Common myeloid progenitor, CD34-positive (primary cell): Measurements from ENCODE around the gene ZRANB3.

Source experiments
- CTCF ChIA-PET: fragments of 350-600 bp; sonication (Branson Sonifier 250); formaldehyde crosslinking; loops from one replicate; lab custom pipeline; 2021; ENCODE audit warnings: antibody characterized with exemption; lab: Charles Lee
- POLR2A ChIA-PET: fragments of 350-600 bp; sonication (Branson Sonifier 250); formaldehyde crosslinking; loops from one replicate; lab custom pipeline; 2021; ENCODE audit warnings: antibody characterized with exemption; lab: Charles Lee
- DNase-seq, 3 donors: peaks; one replicate each; pipeline versions ENCODE4 v3.0.0 to v3.0.0-alpha.2; 2013
- H3K27ac ChIP-seq, 2 experiments: 1 replicate in 1 of 2; 2 replicates in 1 of 2; pipeline ENCODE4 v1.7.0; 2013; ENCODE audit warnings: inconsistent platforms in 2 of 2, low read length in 2 of 2, mild to moderate bottlenecking in 2 of 2, low read depth in 1 of 2, moderate library complexity in 1 of 2; ENCODE audit not compliant: severe bottlenecking in 2 of 2, insufficient read depth in 1 of 2, poor library complexity in 1 of 2
- H3K27me3 ChIP-seq, 5 experiments: replicated peaks in 2 of 5; 1 replicate in 3 of 5; 2 replicates in 2 of 5; pipeline versions ENCODE4 v1.6.1 to v1.7.0; 2013; ENCODE audit warnings: low read length in 4 of 5, mild to moderate bottlenecking in 2 of 5, moderate library complexity in 2 of 5, inconsistent platforms in 1 of 5; ENCODE audit not compliant: insufficient read depth in 5 of 5, control insufficient read depth in 4 of 5
- H3K36me3 ChIP-seq, 4 experiments: 1 replicate in 2 of 4; 2 replicates in 2 of 4; pipeline versions ENCODE4 v1.6.1 to v1.7.0; 2013; ENCODE audit warnings: low read length in 3 of 4, control low read depth in 1 of 4, mild to moderate bottlenecking in 1 of 4; ENCODE audit not compliant: control insufficient read depth in 4 of 4, insufficient read depth in 4 of 4
- H3K4me1 ChIP-seq, 4 experiments: 1 replicate in 3 of 4; 2 replicates in 1 of 4; pipeline versions ENCODE4 v1.6.1 to v1.7.1; 2013; ENCODE audit warnings: low read length in 3 of 4, mild to moderate bottlenecking in 3 of 4, control low read depth in 1 of 4, inconsistent platforms in 1 of 4, moderate library complexity in 1 of 4; ENCODE audit not compliant: control insufficient read depth in 4 of 4, insufficient read depth in 4 of 4; ENCODE audit errors: control extremely low read depth in 1 of 4
- H3K4me3 ChIP-seq, 7 experiments: 1 replicate in 4 of 7; 2 replicates in 3 of 7; pipeline versions ENCODE4 v1.5.1 to v1.7.0; 2013; ENCODE audit warnings: mild to moderate bottlenecking in 7 of 7, low read length in 6 of 7, moderate library complexity in 6 of 7, inconsistent platforms in 2 of 7, low read depth in 2 of 7, control low read depth in 1 of 7; ENCODE audit not compliant: insufficient read depth in 4 of 7, control insufficient read depth in 1 of 7; ENCODE audit errors: extremely low read depth in 1 of 7
- H3K9me3 ChIP-seq, 5 experiments: 1 replicate in 4 of 5; 2 replicates in 1 of 5; pipeline versions ENCODE4 v1.6.1 to v1.7.1; 2013; ENCODE audit warnings: low read length in 4 of 5, mild to moderate bottlenecking in 2 of 5, inconsistent platforms in 1 of 5, low read depth in 1 of 5, moderate library complexity in 1 of 5; ENCODE audit not compliant: control insufficient read depth in 4 of 5, insufficient read depth in 2 of 5; ENCODE audit errors: control extremely low read depth in 1 of 5
- WGBS: methylation state at CpG from one replicate; pipeline ENCODE4 v1.1.5; 2013; ENCODE audit not compliant: insufficient coverage; 5-methylcytosine and 5-hydroxymethylcytosine counted together

Gene ZRANB3

GRCh38 chr2:135320465-135321355, 210.3 kb downstream of the ZRANB3 start:
- H3K27me3 ChIP-seq = no peaks in the 10 kb centered on the region
- no peaks in the 10 kb centered on the region for H3K4me1 ChIP-seq
- H3K36me3 ChIP-seq = no peaks in the 10 kb centered on the region
- H3K9me3 ChIP-seq = peaks cover 0 to 2% (median 0%) of the 10 kb centered on the region in 5 experiments
- H3K4me3 ChIP-seq = no peak overlapping the region
- POLR2A ChIA-PET = no interaction called here
- CTCF ChIA-PET = no interaction called here
- no peak overlapping the region for H3K27ac ChIP-seq
- DNase-seq = peak in 1 of 3 donors; percentile 10
- WGBS = 98% methylated on average over 3 of the region's 4 CpGs

DNA sequence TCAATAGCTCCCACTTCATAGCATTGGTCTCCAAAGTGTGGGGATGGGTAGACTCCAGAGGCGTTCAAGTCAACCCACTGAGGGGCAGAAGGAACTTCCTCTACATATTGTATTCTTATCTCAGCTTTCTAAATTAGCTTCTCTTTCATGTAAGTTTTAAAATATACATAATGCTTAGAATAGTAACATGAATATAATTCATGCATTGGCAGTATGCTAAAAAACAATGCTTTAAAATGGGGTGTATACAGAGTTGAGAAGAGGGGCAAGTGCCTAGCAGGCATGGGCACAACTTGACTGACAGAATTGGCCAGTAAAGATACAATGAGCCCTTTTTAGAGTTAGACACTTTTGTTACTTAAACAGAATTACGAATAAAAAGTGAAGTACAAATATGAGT, 212.2 kb downstream of the ZRANB3 start:
- no CpG with 5 or more reads among the region's 2 CpGs for WGBS

DNA sequence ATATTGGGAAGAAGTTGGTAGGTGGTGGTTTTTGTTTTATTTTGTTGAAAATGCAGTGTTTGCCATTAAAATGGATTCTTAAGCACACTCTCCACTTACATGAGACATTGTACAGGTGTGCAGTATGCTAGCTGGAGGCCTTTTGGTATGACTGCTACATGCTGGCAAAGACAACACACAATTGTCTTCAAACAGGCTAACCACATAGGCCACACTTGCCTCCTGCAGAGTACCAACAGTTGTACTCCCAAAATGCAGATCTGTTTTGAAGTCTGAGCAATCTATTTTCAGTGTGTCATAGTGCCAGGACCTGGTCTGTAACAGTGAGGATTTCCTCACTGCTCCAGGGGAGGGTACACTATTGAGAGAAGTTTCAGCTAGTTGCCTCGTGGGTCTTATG, 213.6 kb downstream of the ZRANB3 start:
- no peak overlapping the region for H3K27ac ChIP-seq
- ChIA-PET CTCF (no interaction called here), POLR2A (no interaction called here)
- 60% methylated on average over 1 of the region's 1 CpG for WGBS
- H3K9me3 ChIP-seq = no peaks in the 10 kb centered on the region
- DNase-seq = no peak
- no peaks in the 10 kb centered on the region for H3K4me1 ChIP-seq
- H3K27me3 ChIP-seq = no peaks in the 10 kb centered on the region
- H3K4me3 ChIP-seq = no peak overlapping the region
- H3K36me3 ChIP-seq = peaks cover 0 to 7% (median 2%) of the 10 kb centered on the region in 4 experiments

More for the DNA sequence above, 212.2 kb downstream of the ZRANB3 start:
- Histone ChIP-seq H3K27ac (no peak overlapping the region), H3K9me3 (no peaks in the 10 kb centered on the region), H3K4me3 (no peak overlapping the region), H3K36me3 (peaks cover 0 to 2% (median 0%) of the 10 kb centered on the region in 4 experiments), H3K4me1 (no peaks in the 10 kb centered on the region), H3K27me3 (no peaks in the 10 kb centered on the region)
- CTCF ChIA-PET = no interaction called here
- POLR2A ChIA-PET = no interaction called here
- no peak for DNase-seq

DNA sequence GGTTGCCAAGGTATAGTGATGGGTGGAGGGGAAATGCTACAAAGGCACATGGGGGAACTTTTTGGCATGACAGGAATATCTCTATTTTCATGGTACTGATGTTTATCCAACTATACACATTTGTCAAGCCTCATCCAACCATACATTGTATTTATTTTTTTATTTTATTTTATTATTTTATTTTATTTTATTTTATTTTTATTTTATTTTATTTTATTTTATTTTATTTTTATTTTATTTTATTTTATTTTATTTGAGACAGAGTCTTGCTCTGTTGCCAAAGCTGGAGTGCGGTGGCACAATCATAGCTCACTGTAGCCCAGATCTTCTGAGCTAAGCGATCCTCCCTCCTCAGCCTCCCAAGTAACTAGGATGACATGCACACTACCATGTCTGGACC, 219.1 kb downstream of the ZRANB3 start:
- DNase-seq = no peak
- H3K27ac ChIP-seq = no peak overlapping the region
- ChIA-PET POLR2A (no interaction called here), CTCF (interaction anchor here (0.8 kb wide), 1 partner anchor 10 kb away, joined by 3 read pairs; no protein-coding TSS in a partner anchor)
- no peaks in the 10 kb centered on the region for H3K27me3 ChIP-seq
- WGBS = 100% methylated on average over 2 of the region's 2 CpGs
- H3K4me3 ChIP-seq = no peak overlapping the region
- peaks cover 0 to 8% (median 2%) of the 10 kb centered on the region in 5 experiments for H3K9me3 ChIP-seq
- H3K36me3 ChIP-seq = peaks cover 7 to 19% (median 10%) of the 10 kb centered on the region in 4 experiments
- no peaks in the 10 kb centered on the region for H3K4me1 ChIP-seq

GRCh38 chr2:135311268-135311667, 219.8 kb downstream of the ZRANB3 start:
- no peak for DNase-seq
- Histone ChIP-seq H3K4me3 (no peak overlapping the region), H3K4me1 (no peaks in the 10 kb centered on the region), H3K36me3 (peaks cover 7 to 19% (median 10%) of the 10 kb centered on the region in 4 experiments), H3K9me3 (peaks cover 0 to 12% (median 2%) of the 10 kb centered on the region in 5 experiments), H3K27ac (no peak overlapping the region), H3K27me3 (no peaks in the 10 kb centered on the region)
- ChIA-PET CTCF (interaction anchor here (0.8 kb wide), 1 partner anchor 9 kb away, joined by 3 read pairs; no protein-coding TSS in a partner anchor), POLR2A (no interaction called here)
- 100% methylated on average over 1 of the region's 3 CpGs for WGBS

- no peak for DNase-seq
- Histone ChIP-seq H3K27ac (no peak overlapping the region), H3K27me3 (no peaks in the 10 kb centered on the region), H3K36me3 (peaks cover 5 to 14% (median 7%) of the 10 kb centered on the region in 4 experiments), H3K9me3 (peaks cover 0 to 23% (median 6%) of the 10 kb centered on the region in 5 experiments), H3K4me3 (no peak overlapping the region), H3K4me1 (peaks cover 0 to under 1% (median 0%) of the 10 kb centered on the region in 4 experiments)
- CTCF ChIA-PET = no interaction called here
- WGBS = 100% methylated on average over 3 of the region's 4 CpGs
- POLR2A ChIA-PET = no interaction called here
Measured at GRCh38 chr2:135304694-135305093, 226.3 kb downstream of the ZRANB3 start.

DNA sequence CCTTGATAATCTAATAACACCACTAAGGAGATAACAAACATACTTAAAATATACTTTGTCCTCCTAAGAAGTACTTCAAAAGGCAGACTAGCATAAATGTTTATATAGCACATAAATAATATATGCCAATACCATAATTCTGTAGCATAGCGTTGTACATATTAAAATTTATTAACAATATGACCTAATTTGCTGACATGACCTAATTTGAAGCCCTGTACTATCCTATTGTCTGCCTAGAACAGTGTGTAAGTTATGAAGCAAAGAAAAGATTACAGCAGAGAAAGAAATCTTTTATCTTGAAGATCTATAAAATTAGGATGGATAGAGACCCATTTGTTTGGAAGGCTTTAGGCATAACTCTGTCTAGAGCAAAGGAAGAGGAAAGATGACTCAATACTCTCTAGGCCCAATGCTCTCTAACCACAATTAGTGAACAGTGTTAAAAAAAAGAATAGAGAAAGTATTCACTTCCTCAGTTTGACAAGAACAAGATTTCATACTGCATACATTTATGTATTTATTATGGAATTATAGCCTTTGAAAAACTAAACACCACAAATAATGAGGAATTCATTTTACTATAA, 231.3 kb downstream of the ZRANB3 start:
- CTCF ChIA-PET = no interaction called here
- Histone ChIP-seq H3K4me1 (peaks cover 0 to 8% (median 0%) of the 10 kb centered on the region in 4 experiments), H3K4me3 (no peak overlapping the region), H3K27me3 (no peaks in the 10 kb centered on the region), H3K27ac (no peak overlapping the region), H3K9me3 (peaks cover 0 to 16% (median 4%) of the 10 kb centered on the region in 5 experiments), H3K36me3 (peaks cover 0 to 20% (median 0%) of the 10 kb centered on the region in 4 experiments)
- DNase-seq = peak in 1 of 3 donors; percentile 15
- POLR2A ChIA-PET = no interaction called here
- WGBS = no CpG with 5 or more reads among the region's 1 CpG
